ENCODE measurements around the gene IRF9. TPM values are rescaled to one million over a fixed set of nuclear protein-coding genes. Genes with fewer than 3 reads are reported as not detected.

Gene IRF9
- 35.1 TPM for total RNA-seq

GRCh38 chr14:24160850-24161804, at the start of gene IRF9:
Gene IRF9, plus strand, starts transcription at chr14:24161265. Its CDS starts 880 bp downstream, at chr14:24162145.

GRCh38 chr14:24114532-24115421, 46.3 kb upstream of the IRF9 start, which contains the start of the genes DCAF11 and NRL:
Gene DCAF11, plus strand, starts transcription at chr14:24114777. Its CDS starts 818 bp downstream, at chr14:24115595.
Gene NRL, minus strand, starts transcription at chr14:24114949. Its CDS starts 32,101 bp downstream, at chr14:24082848.

GRCh38 chr14:24130380-24130716, 30.7 kb upstream of the IRF9 start, which contains the start of gene FITM1:
Gene FITM1, plus strand, starts transcription at chr14:24130659. Its CDS starts 905 bp downstream, at chr14:24131564.

GRCh38 chr14:24135834-24136683, 25.0 kb upstream of the IRF9 start, which contains the start of gene PSME1:
Gene PSME1, plus strand, starts transcription at chr14:24136194. Its CDS starts 69 bp downstream, at chr14:24136263.

GRCh38 chr14:24141097-24141880, 19.8 kb upstream of the IRF9 start, which contains the start of gene EMC9:
Gene EMC9, minus strand, starts transcription at chr14:24141591. Its CDS starts 287 bp downstream, at chr14:24141304.

GRCh38 chr14:24146453-24146977, 14.6 kb upstream of the IRF9 start, which contains the start of gene PSME2:
Gene PSME2, minus strand, starts transcription at chr14:24146610. Its CDS starts 29 bp downstream, at chr14:24146581.

GRCh38 chr14:24146978-24147760, 13.9 kb upstream of the IRF9 start, which contains the start of gene RNF31:
Gene RNF31, plus strand, starts transcription at chr14:24147498. Its CDS starts 201 bp downstream, at chr14:24147699.

GRCh38 chr14:24171422-24172260, 10.6 kb downstream of the IRF9 start, which contains the start of gene REC8:
Gene REC8, plus strand, starts transcription at chr14:24172080. Its CDS starts 473 bp downstream, at chr14:24172553.

GRCh38 chr14:24188251-24189058, 27.4 kb downstream of the IRF9 start, which contains the start of gene IPO4:
Gene IPO4, minus strand, starts transcription at chr14:24188816. Its CDS starts 29 bp downstream, at chr14:24188787.

GRCh38 chr14:24195186-24196070, 34.4 kb downstream of the IRF9 start, which contains the start of gene TM9SF1:
Gene TM9SF1, minus strand, starts transcription at chr14:24195441. Its CDS starts 422 bp downstream, at chr14:24195019.

GRCh38 chr14:24212924-24213865, 52.1 kb downstream of the IRF9 start, which contains the start of gene CHMP4A:
Gene CHMP4A, minus strand, starts transcription at chr14:24213488. Its CDS starts 49 bp downstream, at chr14:24213439.

GRCh38 chr14:24215495-24216344, 54.7 kb downstream of the IRF9 start, which contains the start of gene MDP1:
Gene MDP1, minus strand, starts transcription at chr14:24216066. Its CDS starts 111 bp downstream, at chr14:24215955.

Data from camera-type eye (tissue), 1 donor.